GM10266 (cell line): ENCODE results near the gene FRMD3.

ENCODE experiments used
- DNase-seq: peaks from one replicate; pipeline ENCODE4 v3.0.0; 2012; ENCODE audit errors: extremely low spot score
- CTCF ChIP-seq: IDR thresholded peaks from 2 replicates; pipeline ENCODE4 v1.5.1; 2012; ENCODE audit warnings: mild to moderate bottlenecking, low read depth; ENCODE audit not compliant: control insufficient read depth, insufficient read depth; ENCODE audit errors: missing control alignments

FRMD3 gene

GRCh38 chr9:83477120-83477519, 61.1 kb downstream of the FRMD3 start:
- no peak for DNase-seq
- TF ChIP-seq CTCF: no peak

- DNase-seq: no peak
- TF ChIP-seq CTCF: no peak
Observed at GRCh38 chr9:83476513-83476912, 61.7 kb downstream of the FRMD3 start.

GRCh38 chr9:83475741-83476140, 62.5 kb downstream of the FRMD3 start:
- no peak for TF ChIP-seq CTCF
- no peak for DNase-seq

GRCh38 chr9:83474631-83475030, 63.6 kb downstream of the FRMD3 start:
- no peak for TF ChIP-seq CTCF
- DNase-seq: no peak

- peak; percentile 16 for DNase-seq
Observed at GRCh38 chr9:83473488-83473971, 64.7 kb downstream of the FRMD3 start.

GRCh38 chr9:83472764-83473163, 65.4 kb downstream of the FRMD3 start:
- no peak for TF ChIP-seq CTCF
- no peak for DNase-seq

More at GRCh38 chr9:83473488-83473971, 64.7 kb downstream of the FRMD3 start:
- TF ChIP-seq CTCF: no peak

- TF ChIP-seq CTCF: no peak
- no peak for DNase-seq
Observed at GRCh38 chr9:83472221-83472665, 66.0 kb downstream of the FRMD3 start.
